DMS53 treated with DMSO at 0.1 percent for 48 hours (cell line): ENCODE measurements around the gene WDR93.
"Not testable (repeated sequence)": the region's sequence is repeated elsewhere in the genome, so short reads cannot be mapped to it uniquely, and the experiment has no call there.

Experiments
- DNase-seq: peaks from one replicate; lab custom pipeline; 2025; ENCODE audit not compliant: unreplicated experiment; lab: John Stamatoyannopoulos, UW

WDR93 gene

DNA sequence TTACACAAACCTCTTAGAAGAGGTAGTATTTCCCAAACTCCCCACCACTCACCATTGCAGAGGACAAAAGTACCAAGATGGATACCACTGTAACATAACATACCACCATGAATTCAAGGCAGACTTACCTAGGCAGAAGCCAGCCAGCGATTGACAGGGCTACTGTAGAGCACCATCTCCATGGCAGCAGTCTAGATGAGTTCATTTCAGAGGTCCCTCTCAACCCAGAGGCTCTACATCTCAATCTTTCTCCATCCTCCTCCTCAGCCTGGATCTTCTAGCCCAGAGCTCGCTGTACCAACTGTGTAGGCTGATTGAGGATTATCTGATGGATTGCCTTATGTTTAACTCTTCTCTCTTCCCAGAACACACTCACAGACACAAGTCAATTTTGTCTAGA, 9.5 kb upstream of the WDR93 start:
- DNase-seq: no peak

GRCh38 chr15:89685995-89686394, 4.6 kb upstream of the WDR93 start:
- no peak for DNase-seq

DNA sequence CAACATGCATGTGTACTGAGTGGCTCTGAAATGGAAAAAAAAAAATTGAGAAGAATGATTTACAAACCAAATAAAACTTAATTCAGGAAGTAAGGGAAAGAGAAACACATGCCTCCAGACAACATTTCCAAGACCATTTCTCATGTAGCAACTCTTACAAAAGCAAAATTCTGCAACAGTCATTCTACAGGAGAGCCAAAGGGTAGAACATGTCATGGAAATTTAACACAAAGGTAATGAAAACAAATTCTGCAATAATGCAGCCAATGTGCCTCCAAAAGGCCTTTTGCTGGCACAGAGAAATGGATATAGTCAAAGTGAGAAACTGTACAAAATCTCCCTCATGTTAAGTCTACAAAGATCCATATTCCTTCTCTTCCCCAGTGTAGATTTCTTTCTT, 4.1 kb upstream of the WDR93 start:
- DNase-seq: no peak

DNA sequence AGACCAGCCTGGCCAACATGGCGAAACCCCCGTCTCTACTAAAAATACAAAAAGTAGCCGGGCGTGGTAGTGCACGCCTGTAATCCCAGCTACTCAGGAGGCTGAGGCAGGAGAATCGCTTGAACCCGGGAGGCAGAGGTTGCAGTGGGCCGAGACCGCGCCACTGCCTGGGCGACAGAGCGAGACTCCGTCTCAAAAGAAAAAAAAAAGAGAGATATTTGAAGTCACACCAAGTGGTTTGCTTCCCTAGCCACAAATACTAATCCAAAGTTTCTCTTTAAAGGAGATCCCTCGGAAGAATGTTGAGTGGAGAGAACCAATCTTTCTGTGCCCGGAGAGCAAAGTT, 708 bp upstream of the WDR93 start:
- DNase-seq: not testable (repeated sequence)

- no peak for DNase-seq
Observed at GRCh38 chr15:89693091-89693490, 2.5 kb downstream of the WDR93 start.

GRCh38 chr15:89693696-89694095, 3.1 kb downstream of the WDR93 start:
- no peak for DNase-seq

DNA sequence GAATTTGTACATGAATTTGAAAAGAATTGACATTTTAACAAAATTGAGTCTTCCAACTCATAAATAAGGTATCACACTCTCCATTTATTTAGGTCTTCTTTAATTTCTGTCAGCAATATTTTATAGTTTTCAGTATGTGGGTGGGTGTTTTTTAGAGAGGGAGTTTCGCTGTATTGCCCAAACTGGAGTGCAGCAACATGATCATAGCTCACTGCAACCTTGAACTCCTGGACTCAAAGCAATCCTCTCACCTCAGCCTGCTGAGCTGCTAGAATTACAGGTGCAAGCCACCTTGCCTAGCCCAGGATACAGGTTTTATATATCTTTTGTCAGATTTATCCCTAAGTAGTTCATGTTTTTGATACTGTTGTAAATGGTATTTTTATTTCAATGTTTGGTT, 4.6 kb downstream of the WDR93 start:
- no peak for DNase-seq

DNA sequence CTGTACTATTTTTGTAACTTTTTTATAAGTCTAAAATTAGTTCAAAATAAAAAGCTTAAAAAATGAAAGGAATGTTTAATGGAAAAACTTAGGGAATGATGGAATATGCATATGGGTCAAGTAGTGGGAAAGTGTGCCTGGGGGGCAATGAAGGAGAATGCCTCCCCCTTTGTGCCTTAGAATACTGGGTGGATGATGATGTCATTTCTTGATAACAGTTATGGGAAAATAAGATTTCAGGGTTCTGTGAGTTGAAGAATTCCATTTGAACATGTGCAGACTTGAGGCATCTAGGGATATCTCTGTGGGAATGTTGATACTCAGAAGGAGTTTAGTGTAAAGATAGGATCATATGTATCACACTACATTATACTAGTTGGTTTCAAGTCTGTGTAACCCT, 13.8 kb downstream of the WDR93 start:
- no peak for DNase-seq

GRCh38 chr15:89707577-89707976, 17.0 kb downstream of the WDR93 start:
- DNase-seq: no peak

DNA sequence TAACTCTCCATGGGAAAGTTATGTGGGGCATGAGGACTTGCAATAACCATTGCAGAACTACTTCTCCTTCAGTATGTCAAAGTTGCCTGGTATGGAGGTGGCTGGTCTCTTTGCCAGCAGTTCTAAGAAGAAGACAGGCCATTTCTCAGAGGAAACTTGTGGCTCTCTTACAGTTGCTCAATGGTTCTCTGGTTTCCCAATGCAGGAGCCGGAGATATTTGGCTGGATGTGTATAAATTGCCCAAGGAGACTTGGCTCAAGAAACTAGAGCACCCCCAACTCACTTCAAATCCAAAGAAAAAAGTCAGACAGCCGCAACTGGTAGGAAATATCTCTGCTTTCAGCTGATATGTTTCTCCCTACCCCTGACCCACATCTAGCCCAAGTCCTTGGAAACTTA, 24.2 kb downstream of the WDR93 start:
- no peak for DNase-seq

- DNase-seq: no peak
Observed at GRCh38 chr15:89723031-89723430, 32.4 kb downstream of the WDR93 start.

GRCh38 chr15:89724621-89725020, 34.0 kb downstream of the WDR93 start:
- DNase-seq: no peak

- DNase-seq: no peak
Observed at GRCh38 chr15:89725064-89725463, 34.5 kb downstream of the WDR93 start.

GRCh38 chr15:89728254-89728653, 37.6 kb downstream of the WDR93 start:
- no peak for DNase-seq

- no peak for DNase-seq
Observed at GRCh38 chr15:89731275-89731674, 40.7 kb downstream of the WDR93 start.

- DNase-seq: no peak
Observed at GRCh38 chr15:89732451-89733172, 42.0 kb downstream of the WDR93 start.

DNA sequence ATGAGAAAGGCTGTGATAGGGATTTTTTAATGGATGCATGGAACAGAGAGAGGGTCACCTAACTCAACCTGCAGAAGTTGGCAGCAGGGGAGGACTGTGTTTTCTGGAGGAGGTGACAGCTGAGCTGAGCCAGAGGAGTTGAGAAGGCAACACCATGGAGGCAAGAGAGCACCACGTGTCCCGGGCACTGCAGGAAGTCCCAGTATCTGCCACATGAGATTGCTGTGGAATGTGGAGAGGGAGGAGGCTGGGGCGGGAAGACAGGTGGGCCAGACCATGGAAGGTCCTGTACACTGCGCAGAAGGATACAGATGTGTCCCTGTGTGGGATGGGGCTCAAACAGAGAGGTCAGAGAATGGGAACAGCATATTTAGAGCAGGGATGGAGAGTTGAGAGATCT, 45.2 kb downstream of the WDR93 start:
- no peak for DNase-seq

DNA sequence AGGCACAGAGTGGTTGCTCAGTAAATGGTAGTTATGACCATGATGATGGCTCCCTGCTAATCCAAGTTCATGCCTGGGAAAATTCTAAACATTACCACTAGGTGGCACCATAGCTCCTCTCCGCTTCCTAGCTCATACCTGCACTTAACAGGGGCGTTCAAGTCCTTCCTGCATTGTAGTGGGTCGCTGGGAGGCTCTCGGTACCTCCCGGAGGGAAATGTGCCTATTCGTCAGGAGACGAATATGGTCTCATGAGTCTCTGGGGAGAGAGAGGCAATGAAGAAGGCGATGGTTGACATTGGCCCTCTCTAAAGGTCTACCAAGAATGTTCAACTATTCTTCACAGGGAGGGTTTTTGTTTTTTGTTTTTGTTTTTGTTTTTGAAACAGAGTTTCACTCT, 49.5 kb downstream of the WDR93 start:
- DNase-seq: peak; percentile 74

DNA sequence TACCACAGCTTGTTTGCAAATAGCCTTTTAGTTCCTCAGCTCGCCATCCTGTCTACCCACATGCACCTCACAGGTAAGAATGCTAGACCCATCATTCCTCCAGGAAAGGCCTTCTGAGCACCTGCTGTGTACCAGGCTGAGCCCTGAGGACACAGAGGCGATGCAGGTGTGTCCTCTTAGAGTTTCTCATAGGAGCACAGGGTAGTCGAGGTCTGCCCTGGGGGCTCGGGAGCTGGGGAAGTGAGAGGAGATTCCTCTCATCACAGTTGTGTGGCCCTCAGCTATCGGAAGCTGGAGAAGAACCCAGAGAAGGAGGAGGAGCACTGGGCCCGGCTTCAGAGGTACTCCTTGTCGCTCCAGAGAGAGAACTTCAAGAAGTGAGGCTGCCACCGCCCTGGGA, 52.4 kb downstream of the WDR93 start:
- DNase-seq: no peak

DNA sequence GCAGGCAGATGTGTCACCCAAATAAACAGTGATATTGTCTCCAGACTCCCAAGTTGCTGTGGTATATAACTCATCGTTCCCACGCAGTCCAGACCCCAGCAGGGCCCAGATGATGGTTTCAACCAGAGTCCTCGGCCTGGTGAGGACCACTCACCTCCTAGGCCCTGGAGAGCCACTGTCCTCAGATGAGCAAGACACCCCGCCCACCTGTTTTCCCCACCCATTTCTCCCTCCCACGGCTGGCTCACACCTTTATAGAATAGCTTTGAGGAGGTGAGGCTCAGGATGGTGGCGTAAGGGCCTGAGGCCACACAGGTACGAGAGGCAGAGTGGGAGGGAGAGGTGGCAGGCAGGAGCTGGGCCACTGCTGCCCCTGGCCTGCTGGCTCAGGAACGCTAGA, 53.0 kb downstream of the WDR93 start:
- no peak for DNase-seq

- DNase-seq: no peak
Observed at GRCh38 chr15:89745131-89745530, 54.5 kb downstream of the WDR93 start.

DNA sequence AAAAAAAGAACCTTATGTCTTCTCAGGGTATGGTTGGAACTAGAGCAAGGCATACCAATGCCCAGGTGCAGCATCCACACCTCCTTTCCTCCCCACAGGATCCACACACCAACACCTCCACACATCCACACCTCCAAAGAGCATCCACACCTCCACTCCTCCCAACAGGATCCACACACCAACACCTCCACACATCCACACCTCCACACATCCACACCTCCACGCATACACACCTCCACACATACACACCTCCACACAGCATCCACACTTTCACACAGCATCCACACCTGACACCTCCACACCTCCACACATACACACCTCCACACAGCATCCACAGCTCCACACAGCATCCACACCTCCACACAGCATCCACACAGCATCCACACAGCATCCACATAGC, 55.2 kb downstream of the WDR93 start:
- no peak for DNase-seq

DNA sequence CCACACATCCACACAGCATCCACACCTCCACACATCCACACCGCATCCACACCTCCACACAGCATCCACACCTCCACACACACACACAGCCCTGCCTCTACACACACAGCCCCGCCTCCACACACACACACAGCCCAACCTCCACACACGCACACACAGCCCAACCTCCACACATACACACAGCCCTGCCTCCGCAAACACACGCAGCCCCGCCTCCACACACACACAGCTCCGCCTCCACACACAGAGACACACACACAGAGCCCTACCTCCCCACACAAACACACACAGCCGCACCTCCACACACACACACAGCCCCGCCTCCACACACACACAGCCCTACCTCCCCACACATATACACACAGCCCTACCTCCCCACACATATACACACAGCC, 55.8 kb downstream of the WDR93 start:
- no peak for DNase-seq
